ENCODE data around the gene DSCAML1. TPM values are rescaled to one million over a fixed set of nuclear protein-coding genes. Genes with fewer than 3 reads are reported as not detected.

DSCAML1 gene
- total RNA-seq, 1 experiment from 2014 or later, result 0.15 TPM

DNA sequence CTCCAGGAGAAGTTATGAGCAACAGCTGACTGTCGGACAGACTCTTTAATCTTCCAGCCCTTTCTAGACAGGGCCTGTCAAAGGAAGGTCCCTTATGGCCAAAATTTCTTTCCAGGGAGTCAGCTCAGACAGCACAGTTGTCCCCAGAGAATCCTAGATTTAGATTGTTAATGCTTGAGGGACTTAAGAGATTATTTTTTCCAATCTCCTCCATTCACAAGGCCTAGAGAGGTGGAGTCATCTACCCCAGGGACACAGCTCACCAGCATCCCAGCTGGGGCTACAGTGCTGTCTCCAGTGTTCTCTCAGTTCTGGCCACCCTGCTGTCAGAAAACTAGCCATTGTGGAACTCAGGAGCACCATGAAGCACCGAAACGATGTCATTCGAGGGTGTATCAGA lies 7.8 kb downstream of the DSCAML1 start:
- TF ChIP-seq, protein P1, sequence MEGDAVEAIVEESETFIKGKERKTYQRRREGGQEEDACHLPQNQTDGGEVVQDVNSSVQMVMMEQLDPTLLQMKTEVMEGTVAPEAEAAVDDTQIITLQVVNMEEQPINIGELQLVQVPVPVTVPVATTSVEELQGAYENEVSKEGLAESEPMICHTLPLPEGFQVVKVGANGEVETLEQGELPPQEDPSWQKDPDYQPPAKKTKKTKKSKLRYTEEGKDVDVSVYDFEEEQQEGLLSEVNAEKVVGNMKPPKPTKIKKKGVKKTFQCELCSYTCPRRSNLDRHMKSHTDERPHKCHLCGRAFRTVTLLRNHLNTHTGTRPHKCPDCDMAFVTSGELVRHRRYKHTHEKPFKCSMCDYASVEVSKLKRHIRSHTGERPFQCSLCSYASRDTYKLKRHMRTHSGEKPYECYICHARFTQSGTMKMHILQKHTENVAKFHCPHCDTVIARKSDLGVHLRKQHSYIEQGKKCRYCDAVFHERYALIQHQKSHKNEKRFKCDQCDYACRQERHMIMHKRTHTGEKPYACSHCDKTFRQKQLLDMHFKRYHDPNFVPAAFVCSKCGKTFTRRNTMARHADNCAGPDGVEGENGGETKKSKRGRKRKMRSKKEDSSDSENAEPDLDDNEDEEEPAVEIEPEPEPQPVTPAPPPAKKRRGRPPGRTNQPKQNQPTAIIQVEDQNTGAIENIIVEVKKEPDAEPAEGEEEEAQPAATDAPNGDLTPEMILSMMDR (conservative IDR thresholded peaks at IDR 0.05), result no peak
- Histone ChIP-seq H3K23me2 (ENCODE audit: insufficient read length, low read depth, low read length, poor library complexity, severe bottlenecking) (no peaks in the 10 kb centered on the region), H4K5ac (ENCODE audit: insufficient read length, low read depth, low read length) (no peak overlapping the region), H3T11ph (ENCODE audit: low read length) (no peak overlapping the region), H3K14ac (ENCODE audit: insufficient read depth, low read length) (no peak overlapping the region), H3K4ac (ENCODE audit: low read depth, low read length) (no peak overlapping the region), H3K9me3 (ENCODE audit: control insufficient read depth, low read depth, low read length) (no peaks in the 10 kb centered on the region), H3K9ac (ENCODE audit: extremely low read depth, insufficient read length, low read length) (no peak overlapping the region), H2AFZ (ENCODE audit: low read length) (no peak overlapping the region), H4K20me1 (ENCODE audit: control insufficient read depth, insufficient read depth, insufficient read length) (peaks cover 2% of the 10 kb centered on the region), H2BK5ac (ENCODE audit: insufficient read length, low read length) (no peak overlapping the region), H3K27me3 (ENCODE audit: insufficient read depth, low read length) (peaks cover under 1% of the 10 kb centered on the region; the same call in 1 of the 2 replicates), H3K56ac (ENCODE audit: insufficient read length, low read depth, low read length) (no peak overlapping the region), H3K79me2 (ENCODE audit: insufficient read depth, low read length) (no peaks in the 10 kb centered on the region), H3K79me1 (ENCODE audit: insufficient read depth, low read depth, low read length, poor library complexity, severe bottlenecking) (no peaks in the 10 kb centered on the region), H4K8ac (replicated peaks; ENCODE audit: insufficient read length, low read depth, low read length) (no peak overlapping the region), H2BK120ac (ENCODE audit: low read depth, low read length, poor library complexity, severe bottlenecking) (no peak overlapping the region), H2AK5ac (ENCODE audit: insufficient read length, low read length) (no peak overlapping the region), H3K18ac (ENCODE audit: insufficient read length, low read depth, low read length) (no peak overlapping the region), H3K4me1 (ENCODE audit: insufficient read depth, low read length) (no peaks in the 10 kb centered on the region), H3K4me2 (ENCODE audit: insufficient read depth, insufficient read length, low read length) (no peak overlapping the region), H3K27ac (ENCODE audit: insufficient read length, low read depth, low read length) (no peak overlapping the region), H3K23ac (ENCODE audit: insufficient read length, low read depth, low read length) (no peak overlapping the region), H2BK12ac (ENCODE audit: insufficient read length, low read depth, low read length) (no peak overlapping the region), H2BK15ac (ENCODE audit: low read depth, low read length) (no peak overlapping the region), H4K91ac (ENCODE audit: insufficient read length, low read depth, low read length) (no peak overlapping the region), H2BK20ac (ENCODE audit: low read depth, low read length, poor library complexity, severe bottlenecking) (no peak overlapping the region)
- H3K27me3 Mint-ChIP-seq (ENCODE audit: low read depth), result peaks cover 74% of the 10 kb centered on the region
- no peaks in the 10 kb centered on the region for H3K9me3 Mint-ChIP-seq
- H3K36me3 Mint-ChIP-seq (ENCODE audit: insufficient read depth in 1 of 3, low read depth in 3 of 3), result no peaks in the 10 kb centered on the region
- WGBS (ENCODE audit: extremely low coverage, insufficient read length, low lambda C conversion rate), result no CpG with 5 or more reads among the region's 4 CpGs
- no peak for DNase-seq
- no peak overlapping the region for H3K27ac Mint-ChIP-seq
- H3K4me1 Mint-ChIP-seq, result peaks cover 5 to 23% of the 10 kb centered on the region in 2 experiments
- no peak overlapping the region for H3K4me3 Mint-ChIP-seq

Measured in H9 (cell line).